Tibial artery (tissue), 4 donors: ENCODE measurements around the gene TBC1D24.

Experiments used
- DNase-seq, 2 donors: peaks; one replicate each; pipeline ENCODE4 v3.0.0-alpha.2; 2019
- H3K27ac ChIP-seq, 2 donors: fragments of 200-600 bp; sonication (generic) in 1 of 2; 1 replicate in 1 of 2; 2 replicates in 1 of 2; pipeline ENCODE4 v1.5.1; 2018 to 2019; ENCODE audit warnings: mild to moderate bottlenecking in 1 of 2
- H3K27me3 ChIP-seq, 2 donors: fragments of 200-600 bp; sonication (generic) in 1 of 2; one replicate each; pipeline versions ENCODE4 v1.5.1 to v1.6.0; 2016 to 2019
- H3K36me3 ChIP-seq, 3 donors: fragments of 200-600 bp; sonication (generic) in 2 of 3; one replicate each; pipeline ENCODE4 v1.5.1; 2016 to 2019; ENCODE audit warnings: mild to moderate bottlenecking in 2 of 3
- H3K4me1 ChIP-seq, 4 donors: fragments of 200-600 bp; sonication (generic) in 2 of 4; 1 replicate in 3 of 4; 2 replicates in 1 of 4; pipeline ENCODE4 v1.5.1; 2016 to 2019
- H3K4me3 ChIP-seq, 2 donors: fragments of 200-600 bp; sonication (generic) in 1 of 2; 1 replicate in 1 of 2; 2 replicates in 1 of 2; pipeline ENCODE4 v1.5.1; 2018 to 2019; ENCODE audit warnings: mild to moderate bottlenecking in 2 of 2
- H3K9me3 ChIP-seq, 3 donors: fragments of 200-600 bp; sonication (generic) in 1 of 3; one replicate each; pipeline ENCODE4 v1.5.1; 2016 to 2019
- CTCF ChIP-seq, 2 experiments: fragments of 200-600 bp in 1 of 2; fragments of 450-650 bp in 1 of 2; IDR thresholded peaks; one replicate each; pipeline ENCODE4 v1.5.1; 2017 to 2019; ENCODE audit warnings: antibody characterized with exemption in 2 of 2, mild to moderate bottlenecking in 1 of 2, moderate library complexity in 1 of 2
- intact Hi-C: fragments of 100-400 bp; cut with DNase I; formaldehyde crosslinking; loops from one replicate; pipeline ENCODE4 v1.15.0; 2023; ENCODE audit warnings: low total_unique reads

TBC1D24 gene

GRCh38 chr16:2518823-2519710 is 44.1 kb downstream of the TBC1D24 start:
- intact Hi-C loops = no loop called here
- Histone ChIP-seq H3K27ac (peak overlapping the region; percentile 83 to 99), H3K27me3 (no peaks in the 10 kb centered on the region), H3K4me1 (peaks cover 7 to 64% (median 59%) of the 10 kb centered on the region in 4 donors), H3K9me3 (no peaks in the 10 kb centered on the region), H3K36me3 (peaks cover 0 to 22% (median 16%) of the 10 kb centered on the region in 3 donors), H3K4me3 (peak overlapping the region; percentile 67)
- no peak for TF ChIP-seq CTCF (IDR thresholded peaks at IDR 0.05)
- DNase-seq = peak in 1 of 2 donors; percentile 27

- Histone ChIP-seq H3K27ac (peak overlapping the region; percentile 83 to 99), H3K36me3 (peaks cover 0 to 28% (median 19%) of the 10 kb centered on the region in 3 donors), H3K27me3 (no peaks in the 10 kb centered on the region), H3K4me3 (peak overlapping the region; percentile 67), H3K4me1 (peaks cover 7 to 63% (median 59%) of the 10 kb centered on the region in 4 donors), H3K9me3 (no peaks in the 10 kb centered on the region)
- intact Hi-C loops = no loop called here
- peak in 1 of 2 donors; percentile 31 for DNase-seq
- no peak for TF ChIP-seq CTCF (IDR thresholded peaks at IDR 0.05)
Observed at GRCh38 chr16:2519711-2520080, 44.8 kb downstream of the TBC1D24 start.

- no peak for TF ChIP-seq CTCF (IDR thresholded peaks at IDR 0.05)
- H3K4me3 ChIP-seq = peak within 1 kb of the TSS; percentile 67
- peaks cover 0 to 33% (median 19%) of the 10 kb centered on the region in 3 donors for H3K36me3 ChIP-seq
- no peaks in the 10 kb centered on the region for H3K27me3 ChIP-seq
- DNase-seq = peak; percentile 92 to 93
- intact Hi-C loops = no loop called here
- peak within 1 kb of the TSS; percentile 83 to 99 for H3K27ac ChIP-seq
- H3K4me1 ChIP-seq = peaks cover 7 to 58% (median 53%) of the 10 kb centered on the region in 4 donors
- H3K9me3 ChIP-seq = no peaks in the 10 kb centered on the region
Observed at GRCh38 chr16:2520097-2520783, 45.3 kb downstream of the TBC1D24 start, which contains the start of gene AMDHD2. Gene AMDHD2 (plus strand): TSS chr16:2520371. CDS start chr16:2520459, 88 bp downstream.

GRCh38 chr16:2520784-2521531 is 46.0 kb downstream of the TBC1D24 start:
- Histone ChIP-seq H3K27ac (peak overlapping the region; percentile 74 to 83), H3K4me3 (peak overlapping the region; percentile 67), H3K9me3 (no peaks in the 10 kb centered on the region), H3K36me3 (peaks cover 0 to 39% (median 19%) of the 10 kb centered on the region in 3 donors), H3K4me1 (peaks cover 7 to 51% (median 47%) of the 10 kb centered on the region in 4 donors), H3K27me3 (no peaks in the 10 kb centered on the region)
- intact Hi-C loops = no loop called here
- peak in 1 of 2 donors; percentile 19 for DNase-seq
- no peak for TF ChIP-seq CTCF (IDR thresholded peaks at IDR 0.05)

GRCh38 chr16:2523801-2524231 is 48.9 kb downstream of the TBC1D24 start:
- intact Hi-C loops = no loop called here
- DNase-seq = peak in 1 of 2 donors; percentile 17
- H3K36me3 ChIP-seq = peaks cover 6 to 62% (median 45%) of the 10 kb centered on the region in 3 donors
- peaks cover 7 to 22% (median 19%) of the 10 kb centered on the region in 4 donors for H3K4me1 ChIP-seq
- no peaks in the 10 kb centered on the region for H3K9me3 ChIP-seq
- no peak overlapping the region for H3K27ac ChIP-seq
- no peaks in the 10 kb centered on the region for H3K27me3 ChIP-seq
- no peak overlapping the region for H3K4me3 ChIP-seq
- no peak for TF ChIP-seq CTCF (IDR thresholded peaks at IDR 0.05)
